Type B pancreatic cell (in vitro differentiated cells): Measurements from ENCODE around the gene EYS. TPM values are rescaled to one million over a fixed set of nuclear protein-coding genes. Genes with fewer than 3 reads are reported as not detected.

Experiments used
- DNase-seq: peaks from one replicate; pipeline ENCODE4 v3.0.0; 2021; ENCODE audit warnings: mixed read lengths; ENCODE audit not compliant: unreplicated experiment; ENCODE audit errors: extremely low spot score
- H3K27ac Mint-ChIP-seq: 2 replicates; pipeline ENCODE4 v1.8.0; 2021; ENCODE audit warnings: mild to moderate bottlenecking, mixed read lengths
- H3K27me3 Mint-ChIP-seq: 2 replicates; pipeline ENCODE4 v1.8.0; 2021; ENCODE audit warnings: mixed read lengths
- H3K36me3 Mint-ChIP-seq: 2 replicates; pipeline ENCODE4 v1.8.0; 2021; ENCODE audit warnings: mixed read lengths
- H3K4me1 Mint-ChIP-seq: one replicate; pipeline ENCODE4 v1.8.0; 2021; ENCODE audit warnings: mixed read lengths; ENCODE audit not compliant: unreplicated experiment
- H3K4me3 Mint-ChIP-seq: 2 replicates; pipeline ENCODE4 v1.8.0; 2021; ENCODE audit warnings: mild to moderate bottlenecking, mixed read lengths
- H3K9me3 Mint-ChIP-seq: 2 replicates; pipeline ENCODE4 v1.8.0; 2021; ENCODE audit warnings: mixed read lengths
- CTCF ChIP-seq: fragments of 200-600 bp; sonication (generic); conservative IDR thresholded peaks from 2 replicates; pipeline ENCODE4 v1.5.0; 2021; ENCODE audit warnings: antibody characterized with exemption, mild to moderate bottlenecking
- total RNA-seq: library from RNA; stranded (reverse); gene quantifications from 2 replicates; pipeline ENCODE4 v1.2.1, GENCODE V29; 2021; ENCODE audit warnings: low replicate concordance

Gene EYS
- total RNA-seq, 1 donor from 2014 or later = 1.5 TPM

DNA sequence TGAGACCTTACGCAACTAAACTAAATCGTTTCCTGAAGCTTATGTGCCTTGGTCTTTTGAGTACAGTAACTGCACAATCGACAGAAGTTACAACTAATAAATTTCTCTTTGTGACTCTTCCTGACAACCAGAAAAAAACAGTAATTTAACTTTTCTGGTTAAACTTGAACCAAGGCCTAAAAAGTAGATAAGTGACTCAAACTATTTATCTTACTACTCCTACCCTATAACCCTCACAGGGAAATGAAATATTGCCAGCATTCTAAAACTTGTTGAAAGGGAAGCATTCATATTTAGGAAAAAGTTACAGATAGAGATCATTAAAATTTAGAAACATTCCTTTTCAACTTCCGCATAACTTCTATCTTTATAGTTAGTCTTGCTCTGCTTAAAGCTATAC is 1034.4 kb downstream of the EYS start:
- peak overlapping the region; percentile 58 for H3K27ac Mint-ChIP-seq
- peaks cover 7% of the 10 kb centered on the region for H3K4me1 Mint-ChIP-seq
- no peak for TF ChIP-seq CTCF
- H3K9me3 Mint-ChIP-seq = no peaks in the 10 kb centered on the region
- peak overlapping the region; percentile 23 for H3K4me3 Mint-ChIP-seq
- no peaks in the 10 kb centered on the region for H3K36me3 Mint-ChIP-seq
- H3K27me3 Mint-ChIP-seq = no peaks in the 10 kb centered on the region
- DNase-seq = no peak

GRCh38 chr6:64672131-64672530 is 1034.9 kb downstream of the EYS start:
- Mint-ChIP-seq H3K27me3 (no peaks in the 10 kb centered on the region), H3K4me3 (no peak overlapping the region), H3K4me1 (peaks cover 7% of the 10 kb centered on the region), H3K36me3 (no peaks in the 10 kb centered on the region), H3K27ac (peak overlapping the region; percentile 58), H3K9me3 (no peaks in the 10 kb centered on the region)
- DNase-seq = no peak
- TF ChIP-seq CTCF = no peak

GRCh38 chr6:64665137-64665536 is 1041.9 kb downstream of the EYS start:
- no peaks in the 10 kb centered on the region for H3K36me3 Mint-ChIP-seq
- no peak for DNase-seq
- no peak overlapping the region for H3K4me3 Mint-ChIP-seq
- H3K27me3 Mint-ChIP-seq = no peaks in the 10 kb centered on the region
- no peaks in the 10 kb centered on the region for H3K9me3 Mint-ChIP-seq
- TF ChIP-seq CTCF = no peak
- H3K27ac Mint-ChIP-seq = no peak overlapping the region
- H3K4me1 Mint-ChIP-seq = no peaks in the 10 kb centered on the region

DNA sequence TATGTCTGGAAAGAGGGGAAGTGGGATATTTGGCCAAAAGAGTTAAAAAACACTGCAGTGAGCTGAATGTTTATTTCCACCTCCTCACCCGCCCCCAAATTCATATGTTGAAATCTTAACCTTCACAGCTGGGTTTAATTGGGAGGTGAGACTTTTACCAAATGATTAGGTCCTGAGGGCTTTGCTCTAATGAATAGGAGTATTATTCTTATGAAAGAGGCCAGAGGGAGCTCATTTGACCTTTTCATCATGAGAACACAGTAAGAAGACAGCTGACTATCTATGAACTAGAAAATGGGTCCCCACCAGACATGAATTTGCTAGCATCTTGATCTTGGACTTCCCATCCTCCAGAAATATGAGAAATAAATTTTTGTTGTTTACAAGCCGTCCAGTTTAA is 1042.5 kb downstream of the EYS start:
- Mint-ChIP-seq H3K36me3 (no peaks in the 10 kb centered on the region), H3K9me3 (no peaks in the 10 kb centered on the region), H3K4me1 (no peaks in the 10 kb centered on the region), H3K27ac (no peak overlapping the region), H3K4me3 (no peak overlapping the region), H3K27me3 (no peaks in the 10 kb centered on the region)
- no peak for DNase-seq
- no peak for TF ChIP-seq CTCF

- no peak overlapping the region for H3K4me3 Mint-ChIP-seq
- no peaks in the 10 kb centered on the region for H3K27me3 Mint-ChIP-seq
- no peaks in the 10 kb centered on the region for H3K36me3 Mint-ChIP-seq
- no peak overlapping the region for H3K27ac Mint-ChIP-seq
- TF ChIP-seq CTCF = no peak
- no peak for DNase-seq
- peaks cover 3% of the 10 kb centered on the region for H3K9me3 Mint-ChIP-seq
- no peaks in the 10 kb centered on the region for H3K4me1 Mint-ChIP-seq
Measured at GRCh38 chr6:64644024-64644423, 1063.0 kb downstream of the EYS start.

DNA sequence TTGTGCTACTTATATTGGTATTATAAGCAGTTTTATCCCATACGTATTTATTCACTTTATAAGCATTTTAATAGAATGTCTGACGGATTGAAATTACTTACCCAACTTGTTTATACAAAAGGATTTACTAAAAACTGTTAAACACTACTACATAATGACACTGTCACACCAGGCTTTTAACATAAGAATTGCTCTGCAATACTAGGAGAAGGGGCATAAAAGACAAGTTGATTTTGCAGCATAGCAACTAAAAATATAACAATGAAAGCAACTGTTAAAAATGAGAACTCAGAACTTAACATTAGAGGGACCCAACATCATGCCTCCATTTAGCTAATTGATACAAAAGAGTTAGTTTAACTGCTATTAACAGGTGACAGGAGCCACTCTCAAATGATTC is 1076.1 kb downstream of the EYS start:
- Mint-ChIP-seq H3K4me1 (no peaks in the 10 kb centered on the region), H3K36me3 (no peaks in the 10 kb centered on the region), H3K27ac (no peak overlapping the region), H3K9me3 (no peaks in the 10 kb centered on the region), H3K4me3 (no peak overlapping the region), H3K27me3 (no peaks in the 10 kb centered on the region)
- no peak for TF ChIP-seq CTCF
- DNase-seq = no peak
